Activated CD4-positive, CD25-positive, alpha-beta regulatory T cell treated with anti-CD3 and anti-CD28 coated beads, Interleukin-2, amount 50 U/mL, for 24 hours (primary cell): ENCODE measurements around the gene SLC4A2.

Experiments
- ATAC-seq, 2 donors: fragments of 150-1000 bp; cut with Tn5 transposase; one replicate each; pipeline ENCODE4 v1.10.0; 2021; ENCODE audit warnings: mild to moderate bottlenecking in 1 of 2, moderate library complexity in 1 of 2

Gene SLC4A2

GRCh38 chr7:151046603-151047573 is 12.5 kb upstream of the SLC4A2 start:
- no peak for ATAC-seq

- ATAC-seq, result no peak
Measured at GRCh38 chr7:151047976-151048815, 11.2 kb upstream of the SLC4A2 start, which contains the start of gene ASIC3. Gene ASIC3, plus strand, starts transcription at chr7:151048531. Its CDS starts 355 bp downstream, at chr7:151048886.

GRCh38 chr7:151048911-151049463 is 10.4 kb upstream of the SLC4A2 start:
- no peak for ATAC-seq

GRCh38 chr7:151051108-151051507 is 8.3 kb upstream of the SLC4A2 start:
- peak; percentile 72 to 73 for ATAC-seq

- no peak for ATAC-seq
Measured at GRCh38 chr7:151053096-151053495, 6.3 kb upstream of the SLC4A2 start.

- no peak for ATAC-seq
Measured at GRCh38 chr7:151053751-151054150, 5.6 kb upstream of the SLC4A2 start.

- no peak for ATAC-seq
Measured at GRCh38 chr7:151056283-151056665, 3.1 kb upstream of the SLC4A2 start.

GRCh38 chr7:151056666-151057505 is 2.5 kb upstream of the SLC4A2 start:
- ATAC-seq, result no peak

GRCh38 chr7:151057506-151057988 is 1.8 kb upstream of the SLC4A2 start, which contains the start of gene CDK5:
Gene CDK5, minus strand, starts transcription at chr7:151057897. Its CDS starts 49 bp downstream, at chr7:151057848.
- ATAC-seq, result peak; percentile 0 to 1

- peak; percentile 97 to 98 for ATAC-seq
Measured at GRCh38 chr7:151057989-151058780, 1.2 kb upstream of the SLC4A2 start.

GRCh38 chr7:151058781-151059366 is 515 bp upstream of the SLC4A2 start:
- ATAC-seq, result no peak

GRCh38 chr7:151060113-151060415 is 675 bp downstream of the SLC4A2 start:
- no peak for ATAC-seq

GRCh38 chr7:151060416-151061212 is 1.2 kb downstream of the SLC4A2 start:
- ATAC-seq, result no peak

GRCh38 chr7:151061213-151062110 is 2.1 kb downstream of the SLC4A2 start:
- no peak for ATAC-seq

- ATAC-seq, result no peak
Measured at GRCh38 chr7:151062111-151062398, 2.7 kb downstream of the SLC4A2 start.

GRCh38 chr7:151062399-151063211 is 3.2 kb downstream of the SLC4A2 start:
- no peak for ATAC-seq

GRCh38 chr7:151063212-151063561 is 3.8 kb downstream of the SLC4A2 start:
- no peak for ATAC-seq

- no peak for ATAC-seq
Measured at GRCh38 chr7:151064454-151064853, 5.1 kb downstream of the SLC4A2 start.
